HT1080 (cell line): ENCODE measurements around the gene ZC3HAV1. TPM values are rescaled to one million over a fixed set of nuclear protein-coding genes. Genes with fewer than 3 reads are reported as not detected.
"Not testable (repeated sequence)": the region's sequence is repeated elsewhere in the genome, so short reads cannot be mapped to it uniquely, and the experiment has no call there.

Experiments
- DNase-seq: peaks from one replicate; pipeline ENCODE4 v3.0.0-alpha.2; 2015; ENCODE audit warnings: low read depth
- total RNA-seq: library from RNA; depleted of rRNA; stranded (reverse); fragments of >200 nt; shearing (Covaris generic); gene quantifications from 2 replicates; pipeline ENCODE4 v1.2.3, GENCODE V29; 2014; rRNA removed

Gene ZC3HAV1
- total RNA-seq, 1 experiment from 2014 or later = 28.3 TPM

- not testable (repeated sequence) for DNase-seq
Measured at GRCh38 chr7:139025861-139026260, 83.7 kb downstream of the ZC3HAV1 start.

- no peak for DNase-seq
Measured at GRCh38 chr7:139023076-139023475, 86.4 kb downstream of the ZC3HAV1 start.

GRCh38 chr7:139022286-139022685 lies 87.2 kb downstream of the ZC3HAV1 start:
- no peak for DNase-seq

- DNase-seq = no peak
Measured at GRCh38 chr7:139018910-139019309, 90.6 kb downstream of the ZC3HAV1 start.

- DNase-seq = peak; percentile 58
Measured at GRCh38 chr7:139016931-139017511, 92.5 kb downstream of the ZC3HAV1 start.

- DNase-seq = no peak
Measured at GRCh38 chr7:139011373-139011772, 98.1 kb downstream of the ZC3HAV1 start.

- DNase-seq = no peak
Measured at GRCh38 chr7:139004321-139005090, 105.0 kb downstream of the ZC3HAV1 start.

- no peak for DNase-seq
Measured at GRCh38 chr7:138999414-138999813, 110.1 kb downstream of the ZC3HAV1 start.

Other genes with a start within 250 kb of the ZC3HAV1 start
- gene KIAA1549, start 128.3 kb downstream of the ZC3HAV1 start, total RNA-seq = 2.4 and 4.1 TPM in 2 replicates
- 1.6 and 2.7 TPM in 2 replicates for gene ZC3HAV1L, start 73.7 kb downstream of the ZC3HAV1 start, total RNA-seq
- gene UBN2, start 121.5 kb upstream of the ZC3HAV1 start, total RNA-seq = 1.4 and 1.6 TPM in 2 replicates
- 8.1 and 13.1 TPM in 2 replicates for gene FMC1, start 231.6 kb upstream of the ZC3HAV1 start, total RNA-seq